ENCODE results near the gene PKN1. TPM values are rescaled to one million over a fixed set of nuclear protein-coding genes. Genes with fewer than 3 reads are reported as not detected.
A peak's percentile ranks its signal among the peaks of the same experiment; 100 is the strongest.

The PKN1 gene
- total RNA-seq, 1 experiment from 2014 or later, result 257 TPM

DNA sequence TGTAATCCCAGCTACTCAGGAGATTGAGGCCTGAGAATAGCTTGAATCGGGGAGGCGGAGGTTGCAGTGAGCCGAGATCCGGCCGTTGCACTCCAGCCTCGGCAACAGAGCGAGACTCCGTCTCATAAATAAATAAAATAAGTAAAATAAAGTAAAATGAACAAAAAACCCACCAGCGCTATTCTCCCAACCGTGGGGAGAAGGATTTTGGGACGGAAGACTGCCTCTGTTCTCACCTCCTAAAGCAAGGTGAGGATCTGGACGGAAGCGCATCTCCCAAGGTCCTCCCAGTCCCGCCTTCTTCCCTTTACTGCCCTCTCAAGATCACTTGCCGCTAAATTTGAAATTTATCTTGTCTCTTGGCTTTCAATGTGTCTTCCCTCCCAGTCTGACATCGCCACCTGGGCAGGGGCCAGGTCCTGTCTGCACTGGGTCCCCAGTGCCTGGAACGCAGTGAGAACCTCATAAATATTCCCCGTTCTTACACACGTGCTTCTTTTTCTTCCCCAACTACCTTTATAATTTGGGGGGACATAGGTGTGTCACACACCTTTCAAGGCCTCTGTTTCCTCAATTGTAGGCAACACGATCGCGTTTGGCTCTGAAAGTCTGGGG is 86.2 kb downstream of the PKN1 start:
- H3K4me2 ChIP-seq, result peak overlapping the region; percentile 79
- H3K36me3 ChIP-seq (ENCODE audit: low read depth), result peaks cover 28% of the 10 kb centered on the region
- peaks cover 31% of the 10 kb centered on the region for H4K20me1 ChIP-seq (ENCODE audit: insufficient read depth)
- CTCF ChIA-PET, result interaction anchor here (0.6 kb wide), 1 partner anchor 22 kb away, joined by 3 read pairs; no protein-coding TSS in a partner anchor
- H3K79me2 ChIP-seq (ENCODE audit: low read depth), result peaks cover 38% of the 10 kb centered on the region
- H3F3A ChIP-seq (ENCODE audit: insufficient read depth, low read depth), result peaks cover 52% of the 10 kb centered on the region
- POLR2A ChIA-PET (ENCODE audit: unreplicated experiment), result interaction anchor here (0.6 to 1.7 kb wide), 3 partner anchors 14 to 24 kb away, joined by 3 to 14 read pairs (median 3); no protein-coding TSS in a partner anchor
- no peak for DNase-seq
- intact Hi-C loops (cut with micrococcal nuclease; ENCODE audit: unreplicated experiment), result loop anchor here (5.0 to 10.0 kb wide), 2 partner anchors 42 to 385 kb away; partner anchors contain the start of genes ASF1B and PTGER1
- no peak for TF ChIP-seq EZH2 (IDR thresholded peaks at IDR 0.05; ENCODE audit: low read depth)
- TF ChIP-seq, protein P1, sequence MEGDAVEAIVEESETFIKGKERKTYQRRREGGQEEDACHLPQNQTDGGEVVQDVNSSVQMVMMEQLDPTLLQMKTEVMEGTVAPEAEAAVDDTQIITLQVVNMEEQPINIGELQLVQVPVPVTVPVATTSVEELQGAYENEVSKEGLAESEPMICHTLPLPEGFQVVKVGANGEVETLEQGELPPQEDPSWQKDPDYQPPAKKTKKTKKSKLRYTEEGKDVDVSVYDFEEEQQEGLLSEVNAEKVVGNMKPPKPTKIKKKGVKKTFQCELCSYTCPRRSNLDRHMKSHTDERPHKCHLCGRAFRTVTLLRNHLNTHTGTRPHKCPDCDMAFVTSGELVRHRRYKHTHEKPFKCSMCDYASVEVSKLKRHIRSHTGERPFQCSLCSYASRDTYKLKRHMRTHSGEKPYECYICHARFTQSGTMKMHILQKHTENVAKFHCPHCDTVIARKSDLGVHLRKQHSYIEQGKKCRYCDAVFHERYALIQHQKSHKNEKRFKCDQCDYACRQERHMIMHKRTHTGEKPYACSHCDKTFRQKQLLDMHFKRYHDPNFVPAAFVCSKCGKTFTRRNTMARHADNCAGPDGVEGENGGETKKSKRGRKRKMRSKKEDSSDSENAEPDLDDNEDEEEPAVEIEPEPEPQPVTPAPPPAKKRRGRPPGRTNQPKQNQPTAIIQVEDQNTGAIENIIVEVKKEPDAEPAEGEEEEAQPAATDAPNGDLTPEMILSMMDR (conservative IDR thresholded peaks at IDR 0.05), result no peak
- no TSS peak for BruUV-seq (replicated peaks)
- no peaks in the 10 kb centered on the region for H3K9me3 ChIP-seq (ENCODE audit: insufficient read depth, low read depth)
- H3K27ac ChIP-seq, result peak overlapping the region; percentile 86
- H3K4me3 ChIP-seq, result peak overlapping the region; percentile 52; the same call in 1 of the 2 replicates
- no peaks in the 10 kb centered on the region for H3K27me3 ChIP-seq (ENCODE audit: insufficient read depth, low read depth)
- H2AFZ ChIP-seq, result peak overlapping the region; percentile 80; the same call in 1 of the 2 replicates
- H3K9me2 ChIP-seq (ENCODE audit: insufficient read depth), result no peaks in the 10 kb centered on the region
- H3K4me1 ChIP-seq (replicated peaks; ENCODE audit: insufficient read depth), result peaks cover 46% of the 10 kb centered on the region

DNA sequence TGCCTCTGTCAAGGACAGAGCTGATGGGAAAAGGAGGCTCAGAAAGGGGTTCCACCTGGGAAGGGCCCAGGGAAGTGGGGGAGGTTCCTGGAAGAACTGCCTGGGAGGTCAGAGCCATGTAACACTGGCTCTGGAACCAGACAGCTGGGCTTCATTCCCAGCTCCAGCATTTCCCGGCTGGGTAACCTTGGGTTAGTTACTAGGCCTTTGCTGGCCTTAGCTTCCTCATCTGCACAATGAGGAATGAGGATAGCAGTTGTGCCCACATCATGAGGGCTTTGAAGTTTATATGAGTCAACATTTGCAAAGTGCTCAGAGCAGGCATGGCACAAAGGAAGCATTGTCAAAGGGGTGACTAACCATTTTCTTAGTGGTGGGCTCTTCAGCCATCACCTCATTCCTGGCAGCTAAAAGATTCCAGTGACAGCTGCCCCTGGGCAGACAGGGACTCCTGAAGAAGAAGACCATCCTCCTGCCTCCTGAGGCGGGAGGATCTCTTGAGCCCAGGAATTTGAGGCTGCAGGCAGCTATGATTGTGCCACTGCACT is 86.8 kb downstream of the PKN1 start:
- no peaks in the 10 kb centered on the region for H3K9me2 ChIP-seq (ENCODE audit: insufficient read depth)
- peaks cover 46% of the 10 kb centered on the region for H3F3A ChIP-seq (ENCODE audit: insufficient read depth, low read depth)
- H3K79me2 ChIP-seq (ENCODE audit: low read depth), result peaks cover 32% of the 10 kb centered on the region
- no TSS peak for BruUV-seq (replicated peaks)
- H3K27me3 ChIP-seq (ENCODE audit: insufficient read depth, low read depth), result no peaks in the 10 kb centered on the region
- POLR2A ChIA-PET (ENCODE audit: unreplicated experiment), result interaction anchor here (0.5 to 0.7 kb wide), 3 partner anchors 17 to 389 kb away, joined by 3 read pairs; no protein-coding TSS in a partner anchor
- no peaks in the 10 kb centered on the region for H3K9me3 ChIP-seq (ENCODE audit: insufficient read depth, low read depth)
- peaks cover 22% of the 10 kb centered on the region for H3K36me3 ChIP-seq (ENCODE audit: low read depth)
- peak overlapping the region; percentile 86 for H3K27ac ChIP-seq
- peak; percentile 46 to 98 for DNase-seq
- H3K4me1 ChIP-seq (replicated peaks; ENCODE audit: insufficient read depth), result peaks cover 40% of the 10 kb centered on the region
- intact Hi-C loops (cut with micrococcal nuclease; ENCODE audit: unreplicated experiment), result loop anchor here (5.0 to 10.0 kb wide), 2 partner anchors 43 to 385 kb away; partner anchors contain the start of genes ASF1B and PTGER1
- TF ChIP-seq, protein P1 (conservative IDR thresholded peaks at IDR 0.05), result no peak
- no peak for TF ChIP-seq EZH2 (IDR thresholded peaks at IDR 0.05; ENCODE audit: low read depth)
- peak overlapping the region; percentile 79 for H3K4me2 ChIP-seq
- H4K20me1 ChIP-seq (ENCODE audit: insufficient read depth), result peaks cover 26% of the 10 kb centered on the region
- peak overlapping the region; percentile 0; the same call in 1 of the 2 replicates for H2AFZ ChIP-seq
- H3K4me3 ChIP-seq, result no peak overlapping the region
- CTCF ChIA-PET, result interaction anchor here (0.6 kb wide), 1 partner anchor 22 kb away, joined by 3 read pairs; no protein-coding TSS in a partner anchor

DNA sequence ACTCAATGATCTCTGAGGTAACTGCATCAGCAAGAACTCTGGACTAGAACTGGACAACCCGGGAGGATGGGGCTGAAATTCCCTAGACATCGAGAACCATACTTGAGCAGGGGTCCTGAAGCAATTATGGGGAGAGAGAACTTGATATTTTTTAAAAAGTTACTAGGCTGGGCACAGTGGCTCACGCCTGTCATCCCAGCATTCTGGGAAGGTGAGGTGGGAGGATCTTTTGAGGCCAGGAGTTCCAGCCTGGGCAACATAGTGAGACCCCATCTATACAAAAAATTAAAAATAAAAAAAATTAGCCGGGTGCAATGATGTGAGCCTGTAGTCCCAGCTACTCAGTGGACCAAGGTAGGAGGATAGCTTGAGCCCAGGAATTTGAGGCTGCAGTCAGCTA is 87.4 kb downstream of the PKN1 start:
- peak overlapping the region; percentile 86 for H3K27ac ChIP-seq
- peaks cover 40% of the 10 kb centered on the region for H3F3A ChIP-seq (ENCODE audit: insufficient read depth, low read depth)
- H3K9me3 ChIP-seq (ENCODE audit: insufficient read depth, low read depth), result no peaks in the 10 kb centered on the region
- H2AFZ ChIP-seq, result no peak overlapping the region
- no peak overlapping the region for H3K4me3 ChIP-seq
- peaks cover 20% of the 10 kb centered on the region for H4K20me1 ChIP-seq (ENCODE audit: insufficient read depth)
- peaks cover 34% of the 10 kb centered on the region for H3K4me1 ChIP-seq (replicated peaks; ENCODE audit: insufficient read depth)
- peaks cover 16% of the 10 kb centered on the region for H3K36me3 ChIP-seq (ENCODE audit: low read depth)
- TF ChIP-seq, protein P1 (conservative IDR thresholded peaks at IDR 0.05), result no peak
- TF ChIP-seq EZH2 (IDR thresholded peaks at IDR 0.05; ENCODE audit: low read depth), result no peak
- ChIA-PET CTCF (no interaction called here), POLR2A (ENCODE audit: unreplicated experiment) (interaction anchor here (0.5 kb wide), 1 partner anchor 390 kb away, joined by 3 read pairs; no protein-coding TSS in a partner anchor)
- no peak for DNase-seq
- H3K4me2 ChIP-seq, result peak overlapping the region; percentile 79
- H3K9me2 ChIP-seq (ENCODE audit: insufficient read depth), result no peaks in the 10 kb centered on the region
- BruUV-seq (replicated peaks), result no TSS peak
- H3K79me2 ChIP-seq (ENCODE audit: low read depth), result peaks cover 26% of the 10 kb centered on the region
- intact Hi-C loops (cut with micrococcal nuclease; ENCODE audit: unreplicated experiment), result no loop called here
- H3K27me3 ChIP-seq (ENCODE audit: insufficient read depth, low read depth), result no peaks in the 10 kb centered on the region

Other genes with a start within 250 kb of the PKN1 start
- 28.5 and 31.5 TPM in 2 replicates for gene ADGRL1, start 227.1 kb upstream of the PKN1 start, total RNA-seq (2021)
- 61.1 and 68.2 TPM in 2 replicates for gene ADGRE5, start 51.9 kb upstream of the PKN1 start, total RNA-seq (2021)
- gene DDX39A, start 14.0 kb upstream of the PKN1 start, total RNA-seq (2021), result 66.5 and 67.4 TPM in 2 replicates
- 1.4 TPM in 2 replicates for gene PTGER1, start 42.0 kb downstream of the PKN1 start, total RNA-seq (2021)
- 205 and 259 TPM in 2 replicates for gene GIPC1, start 62.8 kb downstream of the PKN1 start, total RNA-seq (2021)
- 159 and 199 TPM in 2 replicates for gene DNAJB1, start 85.1 kb downstream of the PKN1 start, total RNA-seq (2021)
- gene TECR, start 96.3 kb downstream of the PKN1 start, total RNA-seq (2021), result 212 and 294 TPM in 2 replicates
- 192 and 248 TPM in 2 replicates for gene NDUFB7, start 138.8 kb downstream of the PKN1 start, total RNA-seq (2021)
- gene CLEC17A, start 149.8 kb downstream of the PKN1 start, total RNA-seq (2021), result not detected in 2 replicates
- not detected in 2 replicates for gene ADGRE3, start 241.5 kb downstream of the PKN1 start, total RNA-seq (2021)

All from PC-9 (cell line).